ENCODE results near the gene SPAG16. TPM values are rescaled to one million over a fixed set of nuclear protein-coding genes. Genes with fewer than 3 reads are reported as not detected.

The SPAG16 gene
- total and polyA plus RNA-seq, 2 donors (not counting 1 experiment from before 2014, with no cell fraction given): 3.4 to 8.6 TPM

- intact Hi-C loops (cut with micrococcal nuclease): no loop called here
- H4K20me1 ChIP-seq (ENCODE audit: control insufficient read depth, insufficient read depth, low read length, poor library complexity, severe bottlenecking): no peaks in the 10 kb centered on the region
- H3K9me3 ChIP-seq (ENCODE audit: control extremely low read depth in 1 of 3, control insufficient read depth in 2 of 3, insufficient read depth in 1 of 3, low read length in 2 of 3): no peaks in the 10 kb centered on the region
- no peak overlapping the region for H3K27ac Mint-ChIP-seq
- no peak overlapping the region for H3K4me3 Mint-ChIP-seq
- ATAC-seq (ENCODE audit: low read depth) (no peak), DNase-seq (no peak)
- no CpG with 5 or more reads among the region's 3 CpGs for WGBS (ENCODE audit: insufficient coverage)
- no peaks in the 10 kb centered on the region for H3K79me2 ChIP-seq (ENCODE audit: control insufficient read depth, insufficient read depth, low read length)
- no peaks in the 10 kb centered on the region for H3K4me1 ChIP-seq (ENCODE audit: control insufficient read depth in 2 of 2, insufficient read depth in 2 of 2, low read length in 2 of 2)
- POLR2A ChIA-PET: no interaction called here
- H3K27me3 ChIP-seq (replicated peaks in 1 of 4; ENCODE audit: control extremely low read depth in 1 of 4, control insufficient read depth in 3 of 4, insufficient read depth in 4 of 4, low read length in 3 of 4): no peaks in the 10 kb centered on the region
- no peaks in the 10 kb centered on the region for H3K9me3 Mint-ChIP-seq (ENCODE audit: insufficient read depth)
- no peaks in the 10 kb centered on the region for H3K4me1 Mint-ChIP-seq
- H3K27me3 Mint-ChIP-seq: no peaks in the 10 kb centered on the region
- no peaks in the 10 kb centered on the region for H3K36me3 ChIP-seq (replicated peaks in 1 of 2; ENCODE audit: control extremely low read depth in 1 of 2, control insufficient read depth in 1 of 2, extremely low read depth in 1 of 2, insufficient read depth in 2 of 2, low read length in 1 of 2)
- no peak overlapping the region for H3K27ac ChIP-seq (ENCODE audit: low read length in 2 of 2)
- CTCF ChIA-PET: no interaction called here
- no peak overlapping the region for H3K4me2 ChIP-seq (replicated peaks; ENCODE audit: low read depth, low read length, poor library complexity, severe bottlenecking)
- TF ChIP-seq EZH2 (IDR thresholded peaks at IDR 0.05; ENCODE audit: borderline replicate concordance, insufficient read depth, low read depth, low read length, poor library complexity, severe bottlenecking) (no peak), CTCF (IDR thresholded peaks at IDR 0.05) (no peak)
- H3K4me3 ChIP-seq (ENCODE audit: control extremely low read depth in 1 of 5, extremely low read depth in 1 of 5, insufficient read depth in 1 of 5, low read depth in 2 of 5, low read length in 4 of 5): no peak overlapping the region
- H2AFZ ChIP-seq (ENCODE audit: insufficient read depth, low read depth, low read length, poor library complexity, severe bottlenecking): no peak overlapping the region
- no peak overlapping the region for H3K9ac ChIP-seq (ENCODE audit: low read length)
Observed at GRCh38 chr2:214367171-214367570, 1082.9 kb downstream of the SPAG16 start.

- 84% methylated on average over 6 of the region's 7 CpGs for WGBS (ENCODE audit: insufficient coverage)
- Histone ChIP-seq H3K4me3 (ENCODE audit: control extremely low read depth in 1 of 5, extremely low read depth in 1 of 5, insufficient read depth in 1 of 5, low read depth in 2 of 5, low read length in 4 of 5) (no peak overlapping the region), H3K4me2 (replicated peaks; ENCODE audit: low read depth, low read length, poor library complexity, severe bottlenecking) (no peak overlapping the region), H3K4me1 (ENCODE audit: control insufficient read depth in 2 of 2, insufficient read depth in 2 of 2, low read length in 2 of 2) (no peaks in the 10 kb centered on the region), H3K9ac (ENCODE audit: low read length) (no peak overlapping the region), H3K9me3 (ENCODE audit: control extremely low read depth in 1 of 3, control insufficient read depth in 2 of 3, insufficient read depth in 1 of 3, low read length in 2 of 3) (no peaks in the 10 kb centered on the region), H4K20me1 (ENCODE audit: control insufficient read depth, insufficient read depth, low read length, poor library complexity, severe bottlenecking) (no peaks in the 10 kb centered on the region), H3K27ac (ENCODE audit: low read length in 2 of 2) (no peak overlapping the region), H3K27me3 (replicated peaks in 1 of 4; ENCODE audit: control extremely low read depth in 1 of 4, control insufficient read depth in 3 of 4, insufficient read depth in 4 of 4, low read length in 3 of 4) (no peaks in the 10 kb centered on the region), H2AFZ (ENCODE audit: insufficient read depth, low read depth, low read length, poor library complexity, severe bottlenecking) (no peak overlapping the region), H3K79me2 (ENCODE audit: control insufficient read depth, insufficient read depth, low read length) (no peaks in the 10 kb centered on the region), H3K36me3 (replicated peaks in 1 of 2; ENCODE audit: control extremely low read depth in 1 of 2, control insufficient read depth in 1 of 2, extremely low read depth in 1 of 2, insufficient read depth in 2 of 2, low read length in 1 of 2) (no peaks in the 10 kb centered on the region)
- POLR2A ChIA-PET: no interaction called here
- intact Hi-C loops (cut with micrococcal nuclease): no loop called here
- ATAC-seq (ENCODE audit: low read depth): no peak
- H3K4me3 Mint-ChIP-seq: no peak overlapping the region
- H3K9me3 Mint-ChIP-seq (ENCODE audit: insufficient read depth): no peaks in the 10 kb centered on the region
- H3K27ac Mint-ChIP-seq: no peak overlapping the region
- CTCF ChIA-PET: no interaction called here
- DNase-seq: no peak
- no peaks in the 10 kb centered on the region for H3K27me3 Mint-ChIP-seq
- H3K4me1 Mint-ChIP-seq: no peaks in the 10 kb centered on the region
- TF ChIP-seq EZH2 (IDR thresholded peaks at IDR 0.05; ENCODE audit: borderline replicate concordance, insufficient read depth, low read depth, low read length, poor library complexity, severe bottlenecking): no peak
- TF ChIP-seq CTCF (IDR thresholded peaks at IDR 0.05): no peak
Observed at GRCh38 chr2:214376618-214377285, 1092.5 kb downstream of the SPAG16 start.

All from B cell (primary cell).